Esophagus squamous epithelium (tissue), 5 donors: Measurements from ENCODE around the gene ADAM19. TPM values are rescaled to one million over a fixed set of nuclear protein-coding genes. Genes with fewer than 3 reads are reported as not detected.

ENCODE experiments used
- DNase-seq: peaks from one replicate; lab custom pipeline; 2025; lab: John Stamatoyannopoulos, UW
- H3K27ac ChIP-seq, 4 donors: fragments of 200-600 bp; sonication (generic); one replicate each; pipeline ENCODE4 v1.5.1; 2016 to 2019; ENCODE audit warnings: mild to moderate bottlenecking in 1 of 4
- H3K27me3 ChIP-seq, 4 donors: fragments of 200-600 bp; sonication (generic); 1 replicate in 3 of 4; 2 replicates in 1 of 4; pipeline versions ENCODE4 v1.5.1 to v1.6.0; 2017 to 2021; ENCODE audit warnings: antibody characterized with exemption in 1 of 4
- H3K36me3 ChIP-seq, 3 donors: fragments of 200-600 bp; sonication (generic); one replicate each; pipeline ENCODE4 v1.5.1; 2016 to 2019
- H3K4me1 ChIP-seq, 3 donors: fragments of 200-600 bp; sonication (generic); one replicate each; pipeline ENCODE4 v1.5.1; 2017 to 2019
- H3K4me3 ChIP-seq, 4 donors: fragments of 200-600 bp; sonication (generic); 1 replicate in 3 of 4; 2 replicates in 1 of 4; pipeline ENCODE4 v1.5.1; 2016 to 2019; ENCODE audit warnings: mild to moderate bottlenecking in 2 of 4, moderate library complexity in 1 of 4
- H3K9me3 ChIP-seq, 3 donors: fragments of 200-600 bp; sonication (generic); one replicate each; pipeline ENCODE4 v1.5.1; 2016 to 2019
- CTCF ChIP-seq, 6 experiments: fragments of 450-650 bp in 4 of 6; fragments of 200-600 bp in 2 of 6; sonication (generic) in 2 of 6; IDR thresholded peaks; one replicate each; pipeline ENCODE4 v1.5.1; 2016 to 2019; ENCODE audit warnings: antibody characterized with exemption in 6 of 6, mild to moderate bottlenecking in 4 of 6, moderate library complexity in 4 of 6
- POLR2A ChIP-seq, 4 donors: fragments of 450-650 bp; IDR thresholded peaks; one replicate each; pipeline ENCODE4 v1.6.1; 2017; ENCODE audit warnings: antibody characterized with exemption in 4 of 4, mild to moderate bottlenecking in 4 of 4, moderate library complexity in 3 of 4
- WGBS, 2 donors: methylation state at CpG; one replicate each; pipeline ENCODE4 v1.1.5; 2018; 5-methylcytosine and 5-hydroxymethylcytosine counted together
- intact Hi-C: fragments of 100-400 bp; cut with DNase I; formaldehyde crosslinking; loops from one replicate; pipeline ENCODE4 v1.15.0; 2022
- total RNA-seq, 4 donors: library from RNA; depleted of rRNA; stranded (reverse); fragments of >200 nt; gene quantifications; one replicate each; pipeline ENCODE4 v1.1.0, GENCODE V29; 2016
- donor health status: DM: yes; HTN: yes; CAD: no.

ADAM19 gene
- total RNA-seq, 4 donors from 2014 or later, result 1.9 to 11.6 (median 4.3) TPM

DNA sequence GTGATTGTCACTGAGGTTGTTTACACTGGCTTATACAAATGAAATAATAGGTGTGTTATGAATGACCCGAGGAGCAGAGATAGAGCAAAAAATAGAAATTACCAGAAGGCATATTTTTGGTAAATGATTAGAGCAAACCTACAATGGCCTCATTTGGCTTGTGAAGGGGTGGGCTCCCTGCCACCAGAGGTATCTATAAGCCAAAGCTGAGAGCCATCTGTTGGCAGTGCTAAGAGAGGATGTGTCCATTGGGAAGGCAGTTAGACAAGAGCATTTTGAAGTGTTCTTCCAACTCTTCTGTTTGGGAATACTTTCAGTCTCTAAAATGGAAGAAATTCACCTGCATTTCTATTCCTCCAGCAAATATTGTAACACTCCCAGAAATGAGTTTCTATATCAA lies 104.9 kb downstream of the ADAM19 start:
- no peak for TF ChIP-seq CTCF (IDR thresholded peaks at IDR 0.05)
- no peak for TF ChIP-seq POLR2A (IDR thresholded peaks at IDR 0.05)
- intact Hi-C loops, result loop anchor here (10.0 kb wide), 1 partner anchor 126 kb away; a partner anchor contains a TSS
- no peak for DNase-seq
- H3K4me1 ChIP-seq, result no peaks in the 10 kb centered on the region
- H3K27me3 ChIP-seq, result no peaks in the 10 kb centered on the region
- no peaks in the 10 kb centered on the region for H3K9me3 ChIP-seq
- H3K36me3 ChIP-seq, result peaks cover 0 to 67% (median 0%) of the 10 kb centered on the region in 3 donors
- WGBS, 2 donors, result 35 to 62% methylated on average over 1 of the region's 1 CpG
- no peak overlapping the region for H3K4me3 ChIP-seq
- no peak overlapping the region for H3K27ac ChIP-seq

GRCh38 chr5:157469687-157470086 lies 105.9 kb downstream of the ADAM19 start:
- intact Hi-C loops, result loop anchor here (10.0 kb wide), 1 partner anchor 125 kb away; a partner anchor contains a TSS

DNA sequence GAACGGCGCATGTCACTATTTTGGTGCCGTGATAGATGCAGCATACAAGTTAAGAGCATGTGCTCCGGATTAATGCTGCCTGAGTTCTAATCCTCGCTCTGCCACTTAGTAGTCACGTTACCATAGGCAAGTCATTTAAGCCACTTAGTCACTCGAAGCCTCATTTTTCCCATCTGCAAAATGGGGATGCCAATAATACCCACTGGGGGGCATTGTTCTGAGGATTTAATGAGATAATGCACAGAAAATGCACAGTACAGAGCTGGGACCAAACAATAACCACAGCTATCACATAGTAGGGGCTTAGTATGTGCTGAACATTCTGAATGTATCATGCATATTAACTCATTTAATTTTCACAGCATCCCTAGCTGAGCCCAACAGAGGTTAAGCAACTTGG lies 106.5 kb downstream of the ADAM19 start:
- Histone ChIP-seq H3K36me3 (peaks cover 0 to 55% (median 0%) of the 10 kb centered on the region in 3 donors), H3K27me3 (no peaks in the 10 kb centered on the region), H3K4me1 (peaks cover 9 to 12% (median 11%) of the 10 kb centered on the region in 3 donors), H3K4me3 (no peak overlapping the region), H3K27ac (no peak overlapping the region), H3K9me3 (no peaks in the 10 kb centered on the region)
- intact Hi-C loops, result no loop called here
- TF ChIP-seq CTCF (IDR thresholded peaks at IDR 0.05), result no peak
- no peak for TF ChIP-seq POLR2A (IDR thresholded peaks at IDR 0.05)
- 89 to 93% methylated on average over 5 to 7 of the region's 7 CpGs for WGBS, 2 donors
- DNase-seq, result no peak

More at GRCh38 chr5:157469687-157470086, 105.9 kb downstream of the ADAM19 start:
- TF ChIP-seq CTCF (IDR thresholded peaks at IDR 0.05) (no peak), POLR2A (IDR thresholded peaks at IDR 0.05) (no peak)
- DNase-seq, result no peak
- no peak overlapping the region for H3K4me3 ChIP-seq
- H3K27ac ChIP-seq, result no peak overlapping the region
- WGBS, 2 donors, result 81 to 82% methylated on average over 7 of the region's 7 CpGs
- H3K36me3 ChIP-seq, result peaks cover 0 to 61% (median 0%) of the 10 kb centered on the region in 3 donors
- H3K27me3 ChIP-seq, result no peaks in the 10 kb centered on the region
- H3K9me3 ChIP-seq, result no peaks in the 10 kb centered on the region
- peaks cover 5 to 6% (median 5%) of the 10 kb centered on the region in 3 donors for H3K4me1 ChIP-seq

- 94 to 96% methylated on average over 13 of the region's 13 CpGs for WGBS, 2 donors
- TF ChIP-seq CTCF (IDR thresholded peaks at IDR 0.05), result no peak
- TF ChIP-seq POLR2A (IDR thresholded peaks at IDR 0.05), result no peak
- intact Hi-C loops, result no loop called here
These were observed 107.1 kb downstream of the ADAM19 start for GRCh38 chr5:157468293-157468965.

GRCh38 chr5:157464519-157465171 lies 110.9 kb downstream of the ADAM19 start:
- peaks cover 0 to 27% (median 0%) of the 10 kb centered on the region in 3 donors for H3K36me3 ChIP-seq
- 11 to 14% methylated on average over 4 of the region's 4 CpGs for WGBS, 2 donors
- H3K27me3 ChIP-seq, result peaks cover 0 to 13% (median 0%) of the 10 kb centered on the region in 4 donors
- peaks cover 17 to 56% (median 35%) of the 10 kb centered on the region in 3 donors for H3K4me1 ChIP-seq
- intact Hi-C loops, result no loop called here
- peak overlapping the region; percentile 61 to 81 (median 73) for H3K27ac ChIP-seq
- H3K9me3 ChIP-seq, result no peaks in the 10 kb centered on the region
- TF ChIP-seq POLR2A (IDR thresholded peaks at IDR 0.05) (no peak), CTCF (IDR thresholded peaks at IDR 0.05) (no peak)
- no peak for DNase-seq
- H3K4me3 ChIP-seq, result peak overlapping the region in 1 of 4 donors; percentile 9

More at GRCh38 chr5:157468293-157468965, 107.1 kb downstream of the ADAM19 start:
- no peak for DNase-seq
- Histone ChIP-seq H3K9me3 (no peaks in the 10 kb centered on the region), H3K4me3 (no peak overlapping the region), H3K36me3 (peaks cover 0 to 49% (median 0%) of the 10 kb centered on the region in 3 donors), H3K4me1 (peaks cover 14 to 19% (median 16%) of the 10 kb centered on the region in 3 donors), H3K27ac (no peak overlapping the region), H3K27me3 (no peaks in the 10 kb centered on the region)
